GM15510 (cell line): ENCODE results near the gene ATF7IP.

Experiments used
- POLR2A ChIP-seq: IDR thresholded peaks from 3 replicates; pipeline ENCODE4 v1.6.1; 2011; ENCODE audit warnings: borderline replicate concordance; ENCODE audit not compliant: insufficient read length; ENCODE audit errors: extremely low read depth

The ATF7IP gene

DNA sequence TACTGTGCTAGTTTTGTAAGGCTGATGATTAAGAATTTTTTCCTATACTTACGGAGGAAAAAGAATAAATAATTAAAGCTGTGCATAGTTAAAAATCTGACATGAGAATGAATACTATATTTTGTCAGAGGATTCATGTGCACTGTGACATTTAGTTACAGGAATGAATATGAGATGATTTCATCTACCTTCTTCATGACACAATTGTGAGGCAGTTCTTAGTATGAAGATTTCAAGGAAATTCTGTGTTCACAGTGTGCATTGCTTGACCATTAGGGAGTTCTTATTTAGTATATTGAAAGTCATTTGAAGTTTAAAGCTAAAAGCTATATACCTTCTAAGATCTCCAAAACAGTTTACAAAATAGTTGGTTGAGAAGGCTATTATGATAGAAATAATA is 70.1 kb downstream of the ATF7IP start:
- TF ChIP-seq POLR2A = no peak

GRCh38 chr12:14442221-14442881 is 76.9 kb downstream of the ATF7IP start:
- no peak for TF ChIP-seq POLR2A

DNA sequence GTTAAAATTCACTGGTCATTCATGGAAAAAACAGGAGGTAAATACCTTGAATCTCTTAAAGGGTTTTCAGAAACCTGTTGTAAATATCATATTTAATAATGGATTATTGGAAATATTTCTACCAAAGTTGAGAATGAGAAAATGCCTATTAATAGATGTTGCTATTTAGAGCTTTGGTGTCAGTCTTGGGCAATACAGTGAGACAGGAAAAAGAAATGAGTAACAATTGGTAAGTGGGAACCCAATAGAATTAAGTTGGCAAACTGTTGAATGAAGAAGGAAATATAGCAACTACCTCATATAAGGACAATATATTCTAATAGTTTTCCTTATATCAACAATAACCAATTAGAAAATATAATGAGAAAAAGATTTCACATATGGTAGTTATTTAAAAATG is 78.0 kb downstream of the ATF7IP start:
- TF ChIP-seq POLR2A = no peak

GRCh38 chr12:14450479-14450878 is 85.0 kb downstream of the ATF7IP start:
- TF ChIP-seq POLR2A = no peak

DNA sequence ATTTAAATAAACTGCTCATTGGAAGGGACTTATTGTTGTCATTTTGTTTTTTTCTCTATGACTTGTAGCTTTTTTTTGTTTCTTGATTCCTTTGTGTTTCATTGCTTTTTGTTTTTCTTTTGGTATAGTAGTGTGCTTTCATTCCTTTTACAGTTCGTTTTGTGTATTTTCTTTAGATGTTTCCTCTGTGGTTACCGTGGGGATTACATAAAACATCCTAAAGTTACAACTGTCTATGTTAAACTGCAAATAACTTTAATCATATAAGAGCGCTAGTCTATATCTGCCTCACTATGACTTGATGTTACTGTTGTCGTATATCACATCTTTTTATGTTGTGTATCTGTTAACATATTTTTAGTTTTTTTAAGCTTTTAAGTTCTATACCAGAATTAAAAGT is 86.9 kb downstream of the ATF7IP start:
- TF ChIP-seq POLR2A = no peak

DNA sequence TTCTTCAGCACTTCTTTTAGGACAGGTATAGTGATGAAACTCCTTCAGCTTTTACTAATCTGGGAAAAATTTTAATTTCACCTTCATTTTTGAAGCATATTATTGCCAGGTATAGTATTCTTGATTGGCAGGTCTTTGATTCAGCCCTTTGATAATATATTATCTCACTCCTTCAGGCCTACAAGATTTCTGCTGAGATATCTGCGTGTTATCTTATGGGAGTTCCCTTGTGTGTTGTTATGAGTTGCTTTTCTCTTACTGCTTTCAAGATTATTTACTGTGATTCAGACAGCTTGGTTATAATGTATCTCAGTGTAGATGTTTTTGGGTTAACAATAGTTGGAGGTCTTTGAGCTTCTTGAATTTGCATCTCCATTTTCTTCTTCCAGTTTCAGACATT is 87.4 kb downstream of the ATF7IP start:
- TF ChIP-seq POLR2A = no peak

DNA sequence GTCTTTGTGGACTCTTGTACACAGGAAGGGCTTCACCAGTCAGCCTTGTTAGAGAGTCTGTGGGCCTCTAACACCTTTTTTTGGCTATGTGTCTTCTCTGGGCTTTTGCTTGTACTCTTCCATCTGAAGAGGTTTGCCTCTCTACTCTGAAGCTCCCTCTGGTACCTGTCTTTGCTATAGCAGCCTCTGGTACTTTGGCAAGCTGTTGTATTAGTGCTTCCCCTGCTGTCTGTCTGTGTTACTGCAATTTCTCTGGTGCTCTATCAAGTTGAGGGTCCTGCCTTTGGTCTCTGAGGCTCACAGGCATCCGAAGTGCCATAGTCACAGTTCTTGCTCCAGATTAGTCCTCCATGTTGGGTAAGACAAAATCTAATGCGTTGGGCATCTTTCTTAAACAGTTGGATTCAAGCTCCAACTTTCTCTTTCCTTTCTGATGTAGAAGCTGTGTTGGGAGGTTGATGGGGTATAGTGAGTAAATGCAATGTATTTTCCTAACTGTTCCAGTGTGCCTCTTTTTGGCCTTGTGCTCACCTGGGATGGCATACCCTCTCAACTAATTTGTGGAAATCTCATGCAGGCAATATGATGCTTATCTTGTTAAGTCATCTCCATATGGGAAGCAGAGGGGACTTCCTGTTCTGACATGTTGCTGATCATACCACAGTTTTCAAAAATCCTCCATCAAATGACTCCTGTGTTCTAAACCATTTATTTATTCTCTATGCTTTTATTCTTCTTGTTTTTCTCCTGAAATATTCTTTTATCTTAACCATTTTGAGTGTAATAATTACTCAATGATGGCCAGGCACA is 88.8 kb downstream of the ATF7IP start:
- TF ChIP-seq POLR2A = no peak

- TF ChIP-seq POLR2A = no peak
These were observed 94.8 kb downstream of the ATF7IP start for GRCh38 chr12:14460212-14460841.

GRCh38 chr12:14471497-14471896 is 106.0 kb downstream of the ATF7IP start:
- no peak for TF ChIP-seq POLR2A

- no peak for TF ChIP-seq POLR2A
These were observed 108.3 kb downstream of the ATF7IP start for GRCh38 chr12:14473707-14474287.

DNA sequence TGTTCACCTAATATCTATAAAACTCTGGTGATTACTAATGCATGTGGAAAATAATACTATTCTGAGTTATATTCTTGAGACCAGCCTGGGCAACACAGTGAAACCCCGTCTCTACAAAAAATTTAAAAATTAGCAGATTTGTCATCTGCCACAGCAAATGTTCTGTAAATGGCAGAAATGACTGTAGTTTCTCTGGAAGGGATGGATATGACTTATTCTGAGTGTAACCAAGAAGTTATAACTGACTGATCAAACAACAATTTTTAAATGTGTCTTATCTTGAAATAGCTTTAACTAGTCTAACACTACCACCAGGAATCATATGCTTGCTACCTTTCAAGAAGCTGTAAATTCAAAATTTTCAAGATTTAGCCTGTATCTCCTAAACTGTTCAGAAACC is 113.5 kb downstream of the ATF7IP start:
- no peak for TF ChIP-seq POLR2A

GRCh38 chr12:14481201-14481600 is 115.7 kb downstream of the ATF7IP start:
- TF ChIP-seq POLR2A = no peak

DNA sequence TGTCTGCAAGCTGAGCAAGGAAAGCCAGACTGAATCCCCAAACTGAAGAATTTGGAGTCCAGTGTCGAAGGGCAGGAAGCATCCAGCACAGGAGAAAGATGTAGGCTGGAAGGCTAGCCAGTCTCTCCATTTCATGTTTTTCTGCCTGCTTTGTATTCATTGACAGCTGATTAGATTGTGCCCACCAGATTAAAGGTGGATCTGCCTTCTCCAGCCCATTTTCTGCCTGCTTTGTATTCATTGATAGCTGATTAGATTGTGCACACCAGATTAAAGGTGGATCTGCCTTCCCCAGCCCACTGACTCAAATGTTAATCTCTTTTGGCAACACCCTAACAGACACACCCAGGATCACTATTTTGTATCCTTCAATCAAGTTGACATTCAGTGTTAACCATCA is 116.9 kb downstream of the ATF7IP start:
- TF ChIP-seq POLR2A = no peak

DNA sequence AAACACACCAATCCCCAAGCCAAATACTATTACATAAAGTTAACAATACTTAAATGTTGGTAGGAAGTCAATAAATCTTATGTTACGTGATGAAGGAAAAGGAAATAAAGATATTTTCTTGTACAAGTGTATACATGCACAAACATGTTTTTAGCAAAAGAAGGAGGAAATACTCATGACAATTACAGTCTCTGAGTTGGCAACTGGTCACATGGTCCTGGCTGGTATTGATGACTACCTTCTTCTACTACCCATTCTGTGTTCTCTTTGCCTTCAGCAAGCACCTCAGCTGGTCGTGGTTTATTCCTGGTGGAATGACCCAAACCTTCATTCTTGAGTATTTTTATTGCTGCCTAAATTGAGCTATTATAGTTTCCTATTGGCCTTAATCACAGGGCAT is 117.4 kb downstream of the ATF7IP start:
- no peak for TF ChIP-seq POLR2A

GRCh38 chr12:14495326-14495725 is 129.8 kb downstream of the ATF7IP start:
- no peak for TF ChIP-seq POLR2A
